ENCODE data around the gene NGEF. TPM values are rescaled to one million over a fixed set of nuclear protein-coding genes. Genes with fewer than 3 reads are reported as not detected.

The NGEF gene
- total and polyA plus RNA-seq, 2 donors from 2014 or later = 4.8 to 5.3 TPM

DNA sequence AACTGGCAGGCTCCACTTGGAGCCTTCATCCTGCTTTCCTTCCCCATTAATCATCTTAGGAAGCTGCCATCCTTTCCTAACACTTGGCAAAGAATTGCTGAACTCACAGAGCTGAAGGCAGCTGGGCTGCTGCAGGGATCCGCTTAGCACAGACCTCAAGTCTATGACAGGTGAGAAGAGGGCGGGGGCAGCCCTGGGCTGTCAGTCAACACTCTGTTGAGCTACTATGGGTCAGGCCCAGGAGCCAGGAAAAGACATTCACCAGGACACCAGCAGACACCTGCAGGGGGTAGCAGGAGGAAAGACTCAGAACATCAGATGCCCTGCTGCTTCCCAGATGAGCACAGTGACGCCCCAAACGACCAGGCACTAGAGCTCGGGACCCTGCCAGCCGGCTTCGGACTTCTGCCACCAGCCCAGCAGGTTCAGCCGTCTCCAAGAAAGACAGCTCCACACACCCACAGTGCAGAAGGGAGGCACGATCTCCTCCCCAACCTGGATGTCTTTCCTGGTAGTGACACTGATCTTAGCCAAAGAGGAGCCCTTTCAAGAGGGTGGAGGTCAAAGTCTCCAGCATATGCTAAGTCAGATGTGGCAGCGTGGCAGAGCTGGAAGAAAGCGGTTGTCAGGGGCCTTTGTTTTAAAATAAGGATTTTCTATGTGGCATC is 87.8 kb downstream of the NGEF start:
- Histone ChIP-seq H3K36me3 (ENCODE audit: control insufficient read depth in 2 of 3, insufficient read depth in 3 of 3, low read length in 3 of 3) (no peaks in the 10 kb centered on the region), H3K4me1 (ENCODE audit: control insufficient read depth in 2 of 3, insufficient read depth in 2 of 3, low read depth in 1 of 3, low read length in 3 of 3) (peaks cover 0 to 2% (median 0%) of the 10 kb centered on the region in 3 donors)

DNA sequence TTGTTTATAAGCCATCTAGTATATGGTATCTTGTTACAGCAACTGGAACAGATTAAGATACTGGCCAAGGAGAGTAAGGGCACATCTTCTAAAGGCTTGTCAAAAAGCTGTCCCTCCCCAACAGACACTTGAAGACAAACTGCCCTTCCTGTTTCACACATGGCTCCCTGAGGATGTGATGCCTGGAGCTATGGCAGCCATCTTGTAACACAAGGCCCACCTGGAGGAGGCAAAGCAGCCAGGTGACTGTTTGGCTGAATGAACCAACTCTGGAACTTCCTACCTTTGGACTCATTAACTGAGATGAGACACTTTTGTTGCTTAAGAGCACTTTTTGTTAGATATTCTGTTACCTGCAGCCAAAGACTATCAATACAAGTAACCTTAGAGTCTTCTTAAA is 88.6 kb downstream of the NGEF start:
- DNase-seq = no peak
- H3K36me3 ChIP-seq (ENCODE audit: control insufficient read depth in 2 of 3, insufficient read depth in 3 of 3, low read length in 3 of 3) = no peaks in the 10 kb centered on the region
- H3K27me3 ChIP-seq (ENCODE audit: control insufficient read depth, insufficient read depth, low read length) = peaks cover 24% of the 10 kb centered on the region
- H3K27ac ChIP-seq (ENCODE audit: low read depth in 2 of 2, low read length in 2 of 2) = no peak overlapping the region
- peaks cover 0 to 2% (median 0%) of the 10 kb centered on the region in 3 donors for H3K4me1 ChIP-seq (ENCODE audit: control insufficient read depth in 2 of 3, insufficient read depth in 2 of 3, low read depth in 1 of 3, low read length in 3 of 3)
- peaks cover 2 to 4% (median 2%) of the 10 kb centered on the region in 3 donors for H3K9me3 ChIP-seq (ENCODE audit: control insufficient read depth in 2 of 3, insufficient read depth in 1 of 3, low read length in 3 of 3)
- no peak overlapping the region for H3K4me3 ChIP-seq (ENCODE audit: low read length in 3 of 3)
- intact Hi-C loops (cut with DNase I) = no loop called here
- H3K9ac ChIP-seq (ENCODE audit: low read length in 3 of 3) = no peak overlapping the region
- TF ChIP-seq, protein P1, sequence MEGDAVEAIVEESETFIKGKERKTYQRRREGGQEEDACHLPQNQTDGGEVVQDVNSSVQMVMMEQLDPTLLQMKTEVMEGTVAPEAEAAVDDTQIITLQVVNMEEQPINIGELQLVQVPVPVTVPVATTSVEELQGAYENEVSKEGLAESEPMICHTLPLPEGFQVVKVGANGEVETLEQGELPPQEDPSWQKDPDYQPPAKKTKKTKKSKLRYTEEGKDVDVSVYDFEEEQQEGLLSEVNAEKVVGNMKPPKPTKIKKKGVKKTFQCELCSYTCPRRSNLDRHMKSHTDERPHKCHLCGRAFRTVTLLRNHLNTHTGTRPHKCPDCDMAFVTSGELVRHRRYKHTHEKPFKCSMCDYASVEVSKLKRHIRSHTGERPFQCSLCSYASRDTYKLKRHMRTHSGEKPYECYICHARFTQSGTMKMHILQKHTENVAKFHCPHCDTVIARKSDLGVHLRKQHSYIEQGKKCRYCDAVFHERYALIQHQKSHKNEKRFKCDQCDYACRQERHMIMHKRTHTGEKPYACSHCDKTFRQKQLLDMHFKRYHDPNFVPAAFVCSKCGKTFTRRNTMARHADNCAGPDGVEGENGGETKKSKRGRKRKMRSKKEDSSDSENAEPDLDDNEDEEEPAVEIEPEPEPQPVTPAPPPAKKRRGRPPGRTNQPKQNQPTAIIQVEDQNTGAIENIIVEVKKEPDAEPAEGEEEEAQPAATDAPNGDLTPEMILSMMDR (IDR thresholded peaks at IDR 0.05; ENCODE audit: borderline replicate concordance, extremely low read depth, insufficient read depth) = no peak
- FAIRE-seq = no peak

More for the DNA sequence above, 87.8 kb downstream of the NGEF start:
- FAIRE-seq (no peak), DNase-seq (peak in 1 of 5 donors; percentile 6)
- intact Hi-C loops (cut with DNase I) = no loop called here
- H3K27me3 ChIP-seq (ENCODE audit: control insufficient read depth, insufficient read depth, low read length) = peaks cover 24% of the 10 kb centered on the region
- H3K27ac ChIP-seq (ENCODE audit: low read depth in 2 of 2, low read length in 2 of 2) = no peak overlapping the region
- TF ChIP-seq, protein P1 (IDR thresholded peaks at IDR 0.05; ENCODE audit: borderline replicate concordance, extremely low read depth, insufficient read depth) = no peak
- no peak overlapping the region for H3K4me3 ChIP-seq (ENCODE audit: low read length in 3 of 3)
- peaks cover 2 to 4% (median 2%) of the 10 kb centered on the region in 3 donors for H3K9me3 ChIP-seq (ENCODE audit: control insufficient read depth in 2 of 3, insufficient read depth in 1 of 3, low read length in 3 of 3)
- no peak overlapping the region for H3K9ac ChIP-seq (ENCODE audit: low read length in 3 of 3)

DNA sequence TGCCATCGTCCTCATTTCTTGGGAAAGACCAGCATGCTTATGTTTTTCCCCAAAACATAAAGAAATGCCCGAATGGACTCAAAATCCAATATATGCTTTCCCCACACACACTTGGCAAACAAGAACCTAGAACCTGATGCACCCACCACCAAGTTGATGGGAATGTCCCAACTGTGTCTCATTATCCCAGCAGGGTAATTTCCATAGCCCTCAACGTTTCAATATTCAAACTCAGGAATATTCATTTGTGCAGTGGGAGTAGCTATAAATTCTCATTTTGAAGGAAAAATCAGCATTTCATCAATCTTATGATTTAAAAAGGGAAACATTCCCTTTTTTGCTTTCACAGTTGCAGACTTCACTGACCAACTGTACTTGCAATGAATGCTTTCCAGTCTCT is 92.3 kb downstream of the NGEF start:
- TF ChIP-seq, protein P1 (IDR thresholded peaks at IDR 0.05; ENCODE audit: borderline replicate concordance, extremely low read depth, insufficient read depth) = no peak
- intact Hi-C loops (cut with DNase I) = no loop called here
- Histone ChIP-seq H3K9ac (ENCODE audit: low read length in 3 of 3) (no peak overlapping the region), H3K4me3 (ENCODE audit: low read length in 3 of 3) (no peak overlapping the region), H3K36me3 (ENCODE audit: control insufficient read depth in 2 of 3, insufficient read depth in 3 of 3, low read length in 3 of 3) (no peaks in the 10 kb centered on the region), H3K27me3 (ENCODE audit: control insufficient read depth, insufficient read depth, low read length) (peaks cover 12% of the 10 kb centered on the region), H3K9me3 (ENCODE audit: control insufficient read depth in 2 of 3, insufficient read depth in 1 of 3, low read length in 3 of 3) (peaks cover 2 to 4% (median 2%) of the 10 kb centered on the region in 3 donors), H3K27ac (ENCODE audit: low read depth in 2 of 2, low read length in 2 of 2) (no peak overlapping the region), H3K4me1 (ENCODE audit: control insufficient read depth in 2 of 3, insufficient read depth in 2 of 3, low read depth in 1 of 3, low read length in 3 of 3) (no peaks in the 10 kb centered on the region)
- DNase-seq = no peak
- no peak for FAIRE-seq
